Progenitor cell of endocrine pancreas (in vitro differentiated cells): ENCODE measurements around the gene RPH3AL. TPM values are rescaled to one million over a fixed set of nuclear protein-coding genes. Genes with fewer than 3 reads are reported as not detected.

Experiments used
- DNase-seq: peaks from one replicate; pipeline ENCODE4 v3.0.0; 2021; ENCODE audit warnings: low spot score; ENCODE audit not compliant: unreplicated experiment
- H3K27ac Mint-ChIP-seq: 2 replicates; pipeline ENCODE4 v1.8.0; 2021; ENCODE audit warnings: mild to moderate bottlenecking, moderate library complexity, mixed read lengths
- H3K27me3 Mint-ChIP-seq: 2 replicates; pipeline ENCODE4 v1.8.0; 2021; ENCODE audit warnings: mixed read lengths
- H3K36me3 Mint-ChIP-seq: 2 replicates; pipeline ENCODE4 v1.8.0; 2022; ENCODE audit warnings: mixed read lengths; ENCODE audit not compliant: insufficient read depth
- H3K4me1 Mint-ChIP-seq: 2 replicates; pipeline ENCODE4 v1.8.0; 2021; ENCODE audit warnings: low read depth, mixed read lengths
- H3K4me3 Mint-ChIP-seq: 2 replicates; pipeline ENCODE4 v1.8.0; 2021; ENCODE audit warnings: low read depth, mild to moderate bottlenecking, moderate library complexity, mixed read lengths
- H3K9me3 Mint-ChIP-seq: 2 replicates; pipeline ENCODE4 v1.8.0; 2021; ENCODE audit warnings: low read depth, mixed read lengths
- total RNA-seq: library from RNA; stranded (reverse); gene quantifications from 2 replicates; pipeline ENCODE4 v1.2.1, GENCODE V29; 2021
- TF ChIP-seq, protein P1 (sequence below): fragments of 200-600 bp; sonication (generic); IDR thresholded peaks from one replicate; pipeline ENCODE4 v1.5.0; 2021; ENCODE audit warnings: antibody characterized with exemption, mild to moderate bottlenecking; ENCODE audit not compliant: unreplicated experiment

RPH3AL gene
- total RNA-seq, 1 donor from 2014 or later: 47.6 TPM

DNA sequence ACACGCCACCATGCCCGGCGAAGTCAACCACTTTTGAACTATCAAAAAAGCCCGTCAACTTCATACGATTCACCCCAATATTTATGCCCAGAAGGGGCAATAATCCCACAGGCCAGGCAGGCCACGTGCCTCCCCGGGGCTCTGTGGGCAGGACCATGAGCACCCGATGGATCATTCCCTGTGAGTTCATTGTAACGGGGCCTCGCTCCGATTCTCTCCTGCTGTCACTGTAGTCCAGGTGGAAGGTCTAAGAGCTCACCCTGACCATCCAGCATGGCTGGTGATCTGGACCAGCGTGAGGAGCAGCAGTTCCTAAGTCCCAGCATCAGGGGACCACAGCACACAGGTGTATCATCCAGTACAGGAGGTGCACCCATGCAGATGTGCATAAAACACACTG is 93.7 kb downstream of the RPH3AL start:
- Mint-ChIP-seq H3K9me3 (peaks cover 13% of the 10 kb centered on the region), H3K36me3 (peaks cover 44% of the 10 kb centered on the region), H3K4me3 (no peak overlapping the region), H3K4me1 (no peaks in the 10 kb centered on the region), H3K27me3 (no peaks in the 10 kb centered on the region), H3K27ac (no peak overlapping the region)
- TF ChIP-seq, protein P1, sequence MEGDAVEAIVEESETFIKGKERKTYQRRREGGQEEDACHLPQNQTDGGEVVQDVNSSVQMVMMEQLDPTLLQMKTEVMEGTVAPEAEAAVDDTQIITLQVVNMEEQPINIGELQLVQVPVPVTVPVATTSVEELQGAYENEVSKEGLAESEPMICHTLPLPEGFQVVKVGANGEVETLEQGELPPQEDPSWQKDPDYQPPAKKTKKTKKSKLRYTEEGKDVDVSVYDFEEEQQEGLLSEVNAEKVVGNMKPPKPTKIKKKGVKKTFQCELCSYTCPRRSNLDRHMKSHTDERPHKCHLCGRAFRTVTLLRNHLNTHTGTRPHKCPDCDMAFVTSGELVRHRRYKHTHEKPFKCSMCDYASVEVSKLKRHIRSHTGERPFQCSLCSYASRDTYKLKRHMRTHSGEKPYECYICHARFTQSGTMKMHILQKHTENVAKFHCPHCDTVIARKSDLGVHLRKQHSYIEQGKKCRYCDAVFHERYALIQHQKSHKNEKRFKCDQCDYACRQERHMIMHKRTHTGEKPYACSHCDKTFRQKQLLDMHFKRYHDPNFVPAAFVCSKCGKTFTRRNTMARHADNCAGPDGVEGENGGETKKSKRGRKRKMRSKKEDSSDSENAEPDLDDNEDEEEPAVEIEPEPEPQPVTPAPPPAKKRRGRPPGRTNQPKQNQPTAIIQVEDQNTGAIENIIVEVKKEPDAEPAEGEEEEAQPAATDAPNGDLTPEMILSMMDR: no peak
- DNase-seq: no peak

DNA sequence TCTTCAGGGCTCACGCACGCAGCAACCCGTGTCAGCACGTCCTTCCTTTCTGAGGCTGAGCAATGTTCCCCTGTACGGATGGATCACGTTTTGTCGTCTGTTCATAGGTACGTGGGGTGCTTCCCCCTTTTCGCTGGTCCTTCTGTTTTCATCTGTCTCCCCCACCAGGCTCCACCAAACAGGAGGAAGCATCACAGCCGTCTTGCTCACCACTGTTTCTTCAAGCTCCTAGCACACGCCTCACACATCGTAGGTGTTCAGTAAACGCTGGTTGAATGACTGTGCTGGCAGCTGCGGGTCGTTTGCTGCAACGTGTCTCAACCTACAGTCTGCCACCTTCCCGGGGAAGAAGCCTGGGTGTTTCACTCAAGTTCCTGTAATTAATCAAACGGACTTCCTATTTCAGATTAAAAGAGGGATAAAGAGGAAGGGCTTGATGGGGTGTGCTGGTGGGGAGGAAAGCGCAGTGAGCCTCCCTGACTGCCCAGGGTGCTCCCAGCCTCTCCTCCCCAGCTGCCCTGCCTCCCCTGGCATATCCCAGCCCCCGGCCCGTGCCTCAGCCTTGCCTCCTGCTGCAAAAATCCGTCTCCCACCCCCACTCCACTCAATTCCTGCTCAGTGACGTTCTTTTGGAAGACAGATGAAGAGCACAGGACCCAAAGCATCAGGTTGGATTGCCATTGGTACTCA is 94.4 kb downstream of the RPH3AL start:
- no peaks in the 10 kb centered on the region for H3K4me1 Mint-ChIP-seq
- DNase-seq: no peak
- H3K27me3 Mint-ChIP-seq: no peaks in the 10 kb centered on the region
- H3K4me3 Mint-ChIP-seq: no peak overlapping the region
- peaks cover 37% of the 10 kb centered on the region for H3K36me3 Mint-ChIP-seq
- TF ChIP-seq, protein P1: no peak
- peaks cover 13% of the 10 kb centered on the region for H3K9me3 Mint-ChIP-seq
- no peak overlapping the region for H3K27ac Mint-ChIP-seq

DNA sequence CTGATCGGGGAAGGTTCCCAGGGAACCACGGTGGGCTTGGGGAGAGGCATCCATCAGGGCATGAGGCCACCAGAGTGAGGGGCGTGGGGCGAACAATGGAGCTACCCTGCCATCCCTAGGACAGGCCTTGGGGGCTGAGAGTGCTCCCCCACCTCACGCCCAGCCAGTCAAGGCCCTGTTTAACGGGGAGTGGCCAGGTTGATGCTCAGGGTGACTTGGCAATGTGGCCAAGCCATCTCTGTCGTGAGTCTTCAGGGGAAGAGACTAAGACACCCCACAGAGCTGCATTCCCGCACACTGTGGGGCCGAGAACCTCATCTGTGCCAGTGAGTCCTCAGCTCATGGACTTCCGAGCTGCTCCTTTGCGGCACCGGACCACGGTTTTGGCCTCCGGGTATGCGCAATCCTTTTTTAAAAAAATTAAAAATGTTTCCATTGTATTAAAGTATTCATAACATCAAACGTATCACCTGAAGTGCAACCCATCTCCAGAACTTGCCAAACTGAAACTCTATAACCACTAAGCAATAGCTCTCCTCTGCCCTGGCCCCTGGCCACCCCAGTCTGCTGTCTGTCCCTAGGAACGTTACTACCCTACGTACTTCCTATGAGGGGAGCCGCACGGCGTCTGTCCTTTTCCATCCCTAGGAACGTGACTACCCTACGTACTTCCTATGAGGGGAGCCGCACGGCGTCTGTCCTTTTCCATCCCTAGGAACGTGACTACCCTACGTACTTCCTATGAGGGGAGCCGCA is 99.3 kb downstream of the RPH3AL start:
- Mint-ChIP-seq H3K36me3 (peaks cover 5% of the 10 kb centered on the region), H3K4me1 (no peaks in the 10 kb centered on the region), H3K27ac (no peak overlapping the region), H3K9me3 (peaks cover 4% of the 10 kb centered on the region), H3K27me3 (no peaks in the 10 kb centered on the region), H3K4me3 (no peak overlapping the region)
- DNase-seq: no peak
- TF ChIP-seq, protein P1: no peak

DNA sequence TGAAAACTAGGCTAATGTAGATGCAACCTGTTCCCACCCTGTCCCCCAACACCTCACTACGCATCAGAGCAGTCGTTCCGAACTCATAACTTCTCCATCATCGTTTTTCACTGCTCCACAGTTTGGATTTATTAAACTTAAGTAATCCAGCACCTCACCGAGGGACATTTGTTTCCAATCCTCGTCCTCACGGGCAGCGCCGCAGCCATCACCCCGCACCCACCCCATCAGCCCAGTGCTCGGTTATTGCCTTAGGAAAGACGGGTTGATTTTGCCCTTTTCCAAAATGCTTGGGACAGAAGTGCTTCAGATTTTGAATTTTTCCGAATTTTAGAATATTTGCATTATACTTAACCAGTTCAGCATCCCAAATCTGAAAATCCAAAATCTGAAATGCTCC is 100.2 kb downstream of the RPH3AL start:
- DNase-seq: no peak
- Mint-ChIP-seq H3K27me3 (no peaks in the 10 kb centered on the region), H3K27ac (no peak overlapping the region), H3K9me3 (no peaks in the 10 kb centered on the region), H3K4me3 (no peak overlapping the region), H3K4me1 (no peaks in the 10 kb centered on the region), H3K36me3 (no peaks in the 10 kb centered on the region)
- TF ChIP-seq, protein P1: no peak

DNA sequence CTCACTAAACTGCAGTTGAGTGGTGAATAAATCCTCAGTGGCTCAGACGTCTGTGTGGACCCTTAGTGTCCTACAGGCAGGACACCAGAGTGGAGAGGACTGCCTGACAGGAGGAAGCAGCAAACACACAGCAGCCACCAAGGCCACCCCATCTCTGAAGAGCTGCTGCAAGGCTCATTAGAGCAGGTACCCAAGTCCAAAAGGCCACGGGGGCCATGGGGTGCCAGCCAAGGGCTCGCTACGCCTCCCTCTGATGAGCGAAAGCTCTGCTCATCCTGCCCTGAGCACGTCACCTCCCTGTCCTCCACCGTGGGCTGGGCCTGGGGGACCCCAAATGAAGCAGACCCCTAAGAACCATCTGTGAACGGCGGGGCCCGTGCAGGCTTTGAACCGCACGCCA is 101.1 kb downstream of the RPH3AL start:
- no peaks in the 10 kb centered on the region for H3K36me3 Mint-ChIP-seq
- no peak overlapping the region for H3K4me3 Mint-ChIP-seq
- H3K4me1 Mint-ChIP-seq: no peaks in the 10 kb centered on the region
- H3K9me3 Mint-ChIP-seq: no peaks in the 10 kb centered on the region
- H3K27ac Mint-ChIP-seq: no peak overlapping the region
- DNase-seq: no peak
- H3K27me3 Mint-ChIP-seq: no peaks in the 10 kb centered on the region
- TF ChIP-seq, protein P1: no peak
